Measurements from ENCODE around the gene KRT35. TPM values are rescaled to one million over a fixed set of nuclear protein-coding genes. Genes with fewer than 3 reads are reported as not detected.

Gene KRT35
- total and polyA plus RNA-seq, 10 donors: 0.19 TPM; not detected in 8

- peaks cover 0 to 15% (median 0%) of the 10 kb centered on the region in 7 donors for H3K27me3 ChIP-seq (replicated peaks in 1 of 7)
- H3K27ac ChIP-seq: peak overlapping the region in 7 of 8 donors; percentile 85 to 98 (median 92)
Measured at GRCh38 chr17:41496803-41497484, 16.0 kb upstream of the KRT35 start.

DNA sequence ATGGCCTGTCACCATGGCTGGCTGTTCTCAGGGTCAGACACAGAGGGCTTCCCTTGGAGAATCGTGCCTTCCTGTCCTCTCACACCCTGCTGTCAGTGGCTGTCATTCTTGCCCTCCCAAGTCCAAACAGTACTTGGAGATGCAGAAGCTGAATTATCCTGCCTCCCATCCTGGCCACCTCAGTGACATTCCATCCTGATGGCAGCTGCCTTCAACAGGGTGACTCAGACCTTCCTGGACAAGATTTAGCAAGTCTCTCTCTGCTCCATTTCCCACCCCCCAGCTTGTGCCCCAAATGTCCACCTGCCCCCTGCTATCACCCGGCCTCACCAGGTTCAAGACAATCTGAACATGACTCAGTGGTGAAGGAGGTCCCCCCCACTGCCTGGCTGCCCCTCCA, 13.6 kb upstream of the KRT35 start:
- 49 to 74% (median 66%) methylated on average over 2 of the region's 2 CpGs for WGBS, 5 donors
- Histone ChIP-seq H3K36me3 (no peaks in the 10 kb centered on the region), H3K9me3 (no peaks in the 10 kb centered on the region), H3K4me1 (peaks cover 0 to 62% (median 26%) of the 10 kb centered on the region in 6 donors), H3K4me3 (no peak overlapping the region), H3K27ac (no peak overlapping the region), H3K27me3 (replicated peaks in 1 of 7) (peaks cover 0 to 4% (median 0%) of the 10 kb centered on the region in 7 donors)
- TF ChIP-seq, protein P1, sequence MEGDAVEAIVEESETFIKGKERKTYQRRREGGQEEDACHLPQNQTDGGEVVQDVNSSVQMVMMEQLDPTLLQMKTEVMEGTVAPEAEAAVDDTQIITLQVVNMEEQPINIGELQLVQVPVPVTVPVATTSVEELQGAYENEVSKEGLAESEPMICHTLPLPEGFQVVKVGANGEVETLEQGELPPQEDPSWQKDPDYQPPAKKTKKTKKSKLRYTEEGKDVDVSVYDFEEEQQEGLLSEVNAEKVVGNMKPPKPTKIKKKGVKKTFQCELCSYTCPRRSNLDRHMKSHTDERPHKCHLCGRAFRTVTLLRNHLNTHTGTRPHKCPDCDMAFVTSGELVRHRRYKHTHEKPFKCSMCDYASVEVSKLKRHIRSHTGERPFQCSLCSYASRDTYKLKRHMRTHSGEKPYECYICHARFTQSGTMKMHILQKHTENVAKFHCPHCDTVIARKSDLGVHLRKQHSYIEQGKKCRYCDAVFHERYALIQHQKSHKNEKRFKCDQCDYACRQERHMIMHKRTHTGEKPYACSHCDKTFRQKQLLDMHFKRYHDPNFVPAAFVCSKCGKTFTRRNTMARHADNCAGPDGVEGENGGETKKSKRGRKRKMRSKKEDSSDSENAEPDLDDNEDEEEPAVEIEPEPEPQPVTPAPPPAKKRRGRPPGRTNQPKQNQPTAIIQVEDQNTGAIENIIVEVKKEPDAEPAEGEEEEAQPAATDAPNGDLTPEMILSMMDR (IDR thresholded peaks at IDR 0.05 in 8 of 11, conservative IDR thresholded peaks at IDR 0.05 in 3 of 11): no peak
- TF ChIP-seq POLR2AphosphoS5 (IDR thresholded peaks at IDR 0.05): no peak
- TF ChIP-seq POLR2A (IDR thresholded peaks at IDR 0.05): no peak
- DNase-seq: no peak
- intact Hi-C loops (cut with DNase I; ENCODE audit: low total_unique reads): no loop called here

More at GRCh38 chr17:41496803-41497484, 16.0 kb upstream of the KRT35 start:
- H3K4me3 ChIP-seq: peak overlapping the region in 1 of 8 donors; percentile 57
- peaks cover 0 to 57% (median 24%) of the 10 kb centered on the region in 6 donors for H3K4me1 ChIP-seq
- no peaks in the 10 kb centered on the region for H3K9me3 ChIP-seq
- no peaks in the 10 kb centered on the region for H3K36me3 ChIP-seq
- 46 to 50% (median 49%) methylated on average over 10 to 12 of the region's 12 CpGs for WGBS, 5 donors
- TF ChIP-seq POLR2A (IDR thresholded peaks at IDR 0.05) (no peak), POLR2AphosphoS5 (IDR thresholded peaks at IDR 0.05) (peak in 2 of 3 donors; percentile 62 to 67)
- TF ChIP-seq, protein P1 (IDR thresholded peaks at IDR 0.05 in 8 of 11, conservative IDR thresholded peaks at IDR 0.05 in 3 of 11): peak; percentile 43 to 88 (median 69)
- intact Hi-C loops (cut with DNase I; ENCODE audit: low total_unique reads): no loop called here
- DNase-seq: peak; percentile 92

DNA sequence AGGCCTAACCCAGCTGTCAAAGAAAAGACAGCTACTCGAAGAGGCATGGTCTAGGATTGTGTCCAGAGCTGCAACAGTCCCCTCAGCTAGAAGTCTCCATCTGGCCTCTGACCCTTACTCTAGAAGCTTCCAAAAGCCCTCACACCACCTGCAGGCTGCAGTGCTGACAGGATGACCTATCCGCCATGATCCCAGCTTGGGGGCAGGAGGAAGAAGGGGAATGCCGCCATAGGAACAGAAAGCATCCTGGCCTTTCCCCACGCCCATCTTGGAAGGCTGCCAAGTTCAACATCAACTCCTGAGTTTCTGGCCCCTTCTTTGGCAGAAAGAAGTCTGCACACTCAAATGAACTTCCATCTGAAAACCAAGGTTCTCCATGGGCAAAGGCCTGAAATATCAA, 11.8 kb upstream of the KRT35 start:
- DNase-seq: no peak
- Histone ChIP-seq H3K4me1 (peaks cover 0 to 45% (median 23%) of the 10 kb centered on the region in 6 donors), H3K4me3 (no peak overlapping the region), H3K36me3 (no peaks in the 10 kb centered on the region), H3K9me3 (no peaks in the 10 kb centered on the region), H3K27me3 (replicated peaks in 1 of 7) (peaks cover 0 to 5% (median 0%) of the 10 kb centered on the region in 7 donors), H3K27ac (peak overlapping the region in 7 of 8 donors; percentile 18 to 67 (median 54))
- TF ChIP-seq POLR2AphosphoS5 (IDR thresholded peaks at IDR 0.05) (no peak), POLR2A (IDR thresholded peaks at IDR 0.05) (no peak)
- TF ChIP-seq, protein P1 (IDR thresholded peaks at IDR 0.05 in 8 of 11, conservative IDR thresholded peaks at IDR 0.05 in 3 of 11): no peak
- intact Hi-C loops (cut with DNase I; ENCODE audit: low total_unique reads): no loop called here
- 38 to 56% (median 51%) methylated on average over 4 of the region's 4 CpGs for WGBS, 5 donors

- Histone ChIP-seq H3K4me1 (peaks cover 0 to 41% (median 20%) of the 10 kb centered on the region in 6 donors), H3K9me3 (no peaks in the 10 kb centered on the region), H3K36me3 (no peaks in the 10 kb centered on the region), H3K27me3 (replicated peaks in 1 of 7) (peaks cover 0 to 7% (median 0%) of the 10 kb centered on the region in 7 donors), H3K4me3 (no peak overlapping the region), H3K27ac (peak overlapping the region in 6 of 8 donors; percentile 18 to 67 (median 56))
- 32 to 68% (median 49%) methylated on average over 5 to 6 of the region's 6 CpGs for WGBS, 5 donors
- no peak for DNase-seq
- intact Hi-C loops (cut with DNase I; ENCODE audit: low total_unique reads): no loop called here
- TF ChIP-seq POLR2AphosphoS5 (IDR thresholded peaks at IDR 0.05): peak in 1 of 3 donors; percentile 45
- TF ChIP-seq POLR2A (IDR thresholded peaks at IDR 0.05): no peak
Measured at GRCh38 chr17:41492351-41492750, 11.4 kb upstream of the KRT35 start.

All from spleen (tissue), 11 donors.